SK-N-SH (cell line): ENCODE results near the gene RALY. TPM values are rescaled to one million over a fixed set of nuclear protein-coding genes. Genes with fewer than 3 reads are reported as not detected.

ENCODE experiments used
- CTCF ChIA-PET: fragments of 300-600, 350-600 bp; formaldehyde crosslinking; extraction: SDS; loops from one replicate; lab custom pipeline; 2021; lab: Yijun Ruan, JAX
- POLR2A ChIA-PET: fragments of 350-600 bp; sonication (Branson Sonifier 250); formaldehyde crosslinking; extraction: SDS; loops from one replicate; lab custom pipeline; 2020; ENCODE audit warnings: antibody characterized with exemption, inconsistent platforms; lab: Yijun Ruan, JAX
- DNase-seq: peaks from one replicate; pipeline ENCODE4 v3.0.0; 2012
- H2AFZ ChIP-seq: fragments of 200-600 bp; sonication (generic); 2 replicates; pipeline ENCODE4 v1.8.1; 2016; ENCODE audit warnings: antibody characterized with exemption, mild to moderate bottlenecking, low read depth
- H3F3A ChIP-seq: fragments of 200-600 bp; sonication (generic); replicated peaks from 2 replicates; pipeline ENCODE3; 2016; ENCODE audit warnings: antibody characterized with exemption, mild to moderate bottlenecking; ENCODE audit not compliant: insufficient read depth
- H3K27ac ChIP-seq, 2 experiments: fragments of 200-500 bp in 1 of 2; fragments of 200-600 bp in 1 of 2; sonication (Bioruptor generic) in 1 of 2; sonication (generic), shearing (Covaris generic) in 1 of 2; 2 replicates each; pipeline versions ENCODE4 v1.5.1 to v1.6.1; 2014 to 2016; ENCODE audit warnings: low read depth in 2 of 2, inconsistent platforms in 1 of 2, low read length in 1 of 2, mild to moderate bottlenecking in 1 of 2, mixed read lengths in 1 of 2
- H3K27me3 ChIP-seq: fragments of 200-600 bp; sonication (generic), shearing (Covaris generic); 2 replicates; pipeline ENCODE4 v1.6.1; 2016; ENCODE audit warnings: mixed run types; ENCODE audit not compliant: insufficient read depth
- H3K36me3 ChIP-seq, 2 experiments: fragments of 200-500 bp in 1 of 2; fragments of 200-600 bp in 1 of 2; sonication (Bioruptor generic) in 1 of 2; sonication (generic) in 1 of 2; replicated peaks in 1 of 2; 2 replicates each; pipeline versions ENCODE3 to v1.5.1; 2014 to 2016; ENCODE audit warnings: low read length in 1 of 2, mild to moderate bottlenecking in 1 of 2; ENCODE audit not compliant: insufficient read depth in 2 of 2, control insufficient read depth in 1 of 2
- H3K4me1 ChIP-seq, 2 experiments: fragments of 200-500 bp in 1 of 2; fragments of 200-600 bp in 1 of 2; sonication (Bioruptor generic) in 1 of 2; sonication (generic), shearing (Covaris generic) in 1 of 2; 2 replicates each; pipeline versions ENCODE4 v1.5.1 to v1.6.1; 2014 to 2016; ENCODE audit warnings: low read depth in 1 of 2, low read length in 1 of 2, mixed run types in 1 of 2; ENCODE audit not compliant: insufficient read depth in 2 of 2, control insufficient read depth in 1 of 2
- H3K4me2 ChIP-seq: fragments of 200-600 bp; sonication (generic), shearing (Covaris generic); 2 replicates; pipeline ENCODE4 v1.6.1; 2017; ENCODE audit warnings: mixed run types
- H3K4me3 ChIP-seq, 2 experiments: fragments of 200-500 bp in 1 of 2; fragments of 200-600 bp in 1 of 2; sonication (Bioruptor generic) in 1 of 2; sonication (generic), shearing (Covaris generic) in 1 of 2; 2 replicates each; pipeline versions ENCODE4 v1.5.1 to v1.8.1; 2014 to 2016; ENCODE audit warnings: low read depth in 2 of 2, inconsistent platforms in 1 of 2, low read length in 1 of 2, mild to moderate bottlenecking in 1 of 2, mixed read lengths in 1 of 2, moderate library complexity in 1 of 2
- H3K79me2 ChIP-seq: fragments of 200-600 bp; sonication (generic); 2 replicates; pipeline ENCODE4 v1.8.1; 2017; ENCODE audit warnings: mild to moderate bottlenecking; ENCODE audit not compliant: insufficient read depth
- H3K9ac ChIP-seq: fragments of 200-600 bp; sonication (generic); 2 replicates; pipeline ENCODE4 v1.6.1; 2017; ENCODE audit warnings: mixed run types
- H3K9me2 ChIP-seq: fragments of 200-600 bp; sonication (generic); 2 replicates; pipeline ENCODE4 v1.6.1; 2017; ENCODE audit warnings: mixed run types
- H3K9me3 ChIP-seq: fragments of 200-600 bp; sonication (generic); 2 replicates; pipeline ENCODE4 v1.6.1; 2017; ENCODE audit warnings: mixed run types, mild to moderate bottlenecking, moderate library complexity
- H4K20me1 ChIP-seq: fragments of 200-600 bp; sonication (generic); 2 replicates; pipeline ENCODE4 v1.6.1; 2017; ENCODE audit warnings: mild to moderate bottlenecking, mixed run types; ENCODE audit not compliant: insufficient read depth
- CHD2 ChIP-seq: fragments of 150-350 bp; IDR thresholded peaks from 2 replicates; pipeline ENCODE4 v1.6.1; 2018; ENCODE audit warnings: low read length; ENCODE audit not compliant: partially characterized antibody
- ELF1 ChIP-seq: IDR thresholded peaks from 2 replicates; pipeline ENCODE4 v1.4.0; 2012
- EZH2phosphoT487 ChIP-seq: fragments of 200-600 bp; sonication (generic); IDR thresholded peaks from 2 replicates; pipeline ENCODE4 v1.6.1; 2017; ENCODE audit warnings: low read depth, mixed run types, mild to moderate bottlenecking, antibody characterized with exemption, moderate library complexity, borderline replicate concordance
- FOSL2 ChIP-seq: IDR thresholded peaks from 2 replicates; pipeline ENCODE4 v1.4.0; 2012; ENCODE audit warnings: low read depth, mild to moderate bottlenecking, moderate library complexity, borderline replicate concordance
- GABPA ChIP-seq: IDR thresholded peaks from 2 replicates; pipeline ENCODE4 v1.4.0; 2012; ENCODE audit warnings: low read depth, mild to moderate bottlenecking
- GATA2 ChIP-seq: sonication (generic); formaldehyde crosslinking; IDR thresholded peaks from 2 replicates; pipeline ENCODE4 v1.5.0; 2020; ENCODE audit warnings: mild to moderate bottlenecking, missing genetic modification reagents
- JUND ChIP-seq: IDR thresholded peaks from 2 replicates; pipeline ENCODE4 v1.4.0; 2012
- MEF2A ChIP-seq: IDR thresholded peaks from 2 replicates; pipeline ENCODE4 v1.4.0; 2012; ENCODE audit warnings: low read depth, borderline replicate concordance
- NFIC ChIP-seq: IDR thresholded peaks from 2 replicates; pipeline ENCODE4 v1.4.0; 2012; ENCODE audit warnings: borderline replicate concordance
- NRF1 ChIP-seq: IDR thresholded peaks from 2 replicates; pipeline ENCODE4 v1.6.1; 2012; ENCODE audit warnings: low read depth, mild to moderate bottlenecking, low read length
- POLR2AphosphoS5 ChIP-seq: IDR thresholded peaks from 2 replicates; pipeline ENCODE4 v1.6.1; 2012; ENCODE audit warnings: low read depth, low read length
- RXRA ChIP-seq: IDR thresholded peaks from 2 replicates; pipeline ENCODE4 v1.4.0; 2012; ENCODE audit warnings: low read depth, mild to moderate bottlenecking, borderline replicate concordance
- TAF1 ChIP-seq: IDR thresholded peaks from 2 replicates; pipeline ENCODE4 v1.6.1; 2012; ENCODE audit warnings: low read depth, mild to moderate bottlenecking, low read length, moderate library complexity, borderline replicate concordance
- TCF12 ChIP-seq: IDR thresholded peaks from 2 replicates; pipeline ENCODE4 v1.4.0; 2012
- TEAD4 ChIP-seq: IDR thresholded peaks from 2 replicates; pipeline ENCODE4 v1.4.0; 2012; ENCODE audit warnings: mild to moderate bottlenecking, borderline replicate concordance; ENCODE audit not compliant: insufficient read depth
- YY1 ChIP-seq: IDR thresholded peaks from 2 replicates; pipeline ENCODE4 v1.4.0; 2012; ENCODE audit warnings: low read depth, mild to moderate bottlenecking
- WGBS: methylation state at CpG from one replicate; pipeline ENCODE4 v1.1.6; 2017; ENCODE audit warnings: low lambda C conversion rate; 5-methylcytosine and 5-hydroxymethylcytosine counted together
- polyA plus RNA-seq, 3 experiments: library from polyadenylated mRNA; depleted of rRNA; stranded (reverse); fragments of >200 nt; gene quantifications; 2 replicates each; pipeline ENCODE4 v1.2.3, GENCODE V29; 2012
- TF ChIP-seq, protein P1 (sequence below): IDR thresholded peaks from 2 replicates; pipeline ENCODE4 v1.4.0; 2012; ENCODE audit warnings: low read depth
- TF ChIP-seq, protein P2 (sequence below): fragments of 150-350 bp; IDR thresholded peaks from 2 replicates; pipeline ENCODE4 v1.6.1; 2016; ENCODE audit warnings: mild to moderate bottlenecking, low read depth, low read length
- TF ChIP-seq, protein P3 (sequence below): IDR thresholded peaks from 2 replicates; pipeline ENCODE4 v1.6.1; 2012; ENCODE audit warnings: mild to moderate bottlenecking, low read depth, low read length, moderate library complexity

The RALY gene
- polyA plus RNA-seq, 1 of the 3 experiments (the other 2 are of a cell fraction) = 130 TPM

DNA sequence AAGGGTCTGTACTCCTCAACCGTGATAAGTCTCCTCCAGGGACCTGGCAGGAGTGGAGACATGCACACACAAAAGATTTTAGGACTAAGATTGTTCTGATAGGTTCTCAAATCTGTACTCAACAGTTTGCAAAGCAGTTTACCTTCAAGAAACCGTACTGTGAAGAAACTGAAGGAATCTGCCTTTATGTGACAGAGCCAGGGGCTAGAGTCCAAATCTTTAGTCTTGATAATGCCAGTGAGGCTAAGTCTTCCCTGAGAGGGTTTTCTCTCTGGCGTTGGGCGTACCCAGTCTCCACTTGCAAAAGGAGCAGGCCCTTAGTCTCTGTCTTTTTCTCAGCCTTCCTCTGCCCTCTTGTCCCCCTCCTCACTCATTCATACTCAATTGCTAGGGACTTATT is 47.5 kb downstream of the RALY start:
- H3K27ac ChIP-seq = peak overlapping the region in 1 of 2 experiments; percentile 6; a peak in 1 of 4 replicates
- no peaks in the 10 kb centered on the region for H3K9me2 ChIP-seq
- H3K9ac ChIP-seq = no peak overlapping the region
- TF ChIP-seq MEF2A = no peak
- TF ChIP-seq, protein P1, sequence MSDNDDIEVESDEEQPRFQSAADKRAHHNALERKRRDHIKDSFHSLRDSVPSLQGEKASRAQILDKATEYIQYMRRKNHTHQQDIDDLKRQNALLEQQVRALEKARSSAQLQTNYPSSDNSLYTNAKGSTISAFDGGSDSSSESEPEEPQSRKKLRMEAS = no peak
- no peak for TF ChIP-seq TEAD4
- no peak for TF ChIP-seq NFIC
- TF ChIP-seq, protein P2, sequence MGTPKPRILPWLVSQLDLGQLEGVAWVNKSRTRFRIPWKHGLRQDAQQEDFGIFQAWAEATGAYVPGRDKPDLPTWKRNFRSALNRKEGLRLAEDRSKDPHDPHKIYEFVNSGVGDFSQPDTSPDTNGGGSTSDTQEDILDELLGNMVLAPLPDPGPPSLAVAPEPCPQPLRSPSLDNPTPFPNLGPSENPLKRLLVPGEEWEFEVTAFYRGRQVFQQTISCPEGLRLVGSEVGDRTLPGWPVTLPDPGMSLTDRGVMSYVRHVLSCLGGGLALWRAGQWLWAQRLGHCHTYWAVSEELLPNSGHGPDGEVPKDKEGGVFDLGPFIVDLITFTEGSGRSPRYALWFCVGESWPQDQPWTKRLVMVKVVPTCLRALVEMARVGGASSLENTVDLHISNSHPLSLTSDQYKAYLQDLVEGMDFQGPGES = no peak
- TF ChIP-seq CHD2 = no peak
- no peak for TF ChIP-seq NRF1
- no peak for TF ChIP-seq FOSL2
- TF ChIP-seq TCF12 = no peak
- TF ChIP-seq GABPA = no peak
- TF ChIP-seq EZH2phosphoT487 = no peak
- TF ChIP-seq, protein P3, sequence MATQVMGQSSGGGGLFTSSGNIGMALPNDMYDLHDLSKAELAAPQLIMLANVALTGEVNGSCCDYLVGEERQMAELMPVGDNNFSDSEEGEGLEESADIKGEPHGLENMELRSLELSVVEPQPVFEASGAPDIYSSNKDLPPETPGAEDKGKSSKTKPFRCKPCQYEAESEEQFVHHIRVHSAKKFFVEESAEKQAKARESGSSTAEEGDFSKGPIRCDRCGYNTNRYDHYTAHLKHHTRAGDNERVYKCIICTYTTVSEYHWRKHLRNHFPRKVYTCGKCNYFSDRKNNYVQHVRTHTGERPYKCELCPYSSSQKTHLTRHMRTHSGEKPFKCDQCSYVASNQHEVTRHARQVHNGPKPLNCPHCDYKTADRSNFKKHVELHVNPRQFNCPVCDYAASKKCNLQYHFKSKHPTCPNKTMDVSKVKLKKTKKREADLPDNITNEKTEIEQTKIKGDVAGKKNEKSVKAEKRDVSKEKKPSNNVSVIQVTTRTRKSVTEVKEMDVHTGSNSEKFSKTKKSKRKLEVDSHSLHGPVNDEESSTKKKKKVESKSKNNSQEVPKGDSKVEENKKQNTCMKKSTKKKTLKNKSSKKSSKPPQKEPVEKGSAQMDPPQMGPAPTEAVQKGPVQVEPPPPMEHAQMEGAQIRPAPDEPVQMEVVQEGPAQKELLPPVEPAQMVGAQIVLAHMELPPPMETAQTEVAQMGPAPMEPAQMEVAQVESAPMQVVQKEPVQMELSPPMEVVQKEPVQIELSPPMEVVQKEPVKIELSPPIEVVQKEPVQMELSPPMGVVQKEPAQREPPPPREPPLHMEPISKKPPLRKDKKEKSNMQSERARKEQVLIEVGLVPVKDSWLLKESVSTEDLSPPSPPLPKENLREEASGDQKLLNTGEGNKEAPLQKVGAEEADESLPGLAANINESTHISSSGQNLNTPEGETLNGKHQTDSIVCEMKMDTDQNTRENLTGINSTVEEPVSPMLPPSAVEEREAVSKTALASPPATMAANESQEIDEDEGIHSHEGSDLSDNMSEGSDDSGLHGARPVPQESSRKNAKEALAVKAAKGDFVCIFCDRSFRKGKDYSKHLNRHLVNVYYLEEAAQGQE = no peak
- no peak for TF ChIP-seq YY1
- no peak for TF ChIP-seq POLR2AphosphoS5
- TF ChIP-seq RXRA = no peak
- TF ChIP-seq JUND = no peak
- no peak for TF ChIP-seq GATA2 (CRISPR knock-in tag)
- TF ChIP-seq TAF1 = no peak
- TF ChIP-seq ELF1 = no peak
- 93% methylated on average over 4 of the region's 4 CpGs for WGBS
- H2AFZ ChIP-seq = no peak overlapping the region
- peaks cover 97% of the 10 kb centered on the region for H4K20me1 ChIP-seq
- H3K4me1 ChIP-seq = peaks cover 4 to 39% of the 10 kb centered on the region in 2 experiments; a peak in 2 of 4 replicates
- no peak overlapping the region for H3K4me3 ChIP-seq
- peaks cover 0 to 2% of the 10 kb centered on the region in 2 experiments for H3K36me3 ChIP-seq
- H3F3A ChIP-seq = no peaks in the 10 kb centered on the region
- no peaks in the 10 kb centered on the region for H3K27me3 ChIP-seq
- DNase-seq = no peak
- no peak overlapping the region for H3K4me2 ChIP-seq
- no peaks in the 10 kb centered on the region for H3K9me3 ChIP-seq
- ChIA-PET CTCF (interaction anchor here (0.8 to 2.0 kb wide), 3 partner anchors 19 to 348 kb away, joined by 3 to 8 read pairs (median 5); no protein-coding TSS in a partner anchor), POLR2A (no interaction called here)
- peaks cover 97% of the 10 kb centered on the region for H3K79me2 ChIP-seq
